HepG2 (cell line): ENCODE results near the gene SLC19A3. TPM values are rescaled to one million over a fixed set of nuclear protein-coding genes. Genes with fewer than 3 reads are reported as not detected.

ENCODE experiments used
- ATAC-seq: fragments of 200-7000 bp; cut with Tn5 transposase; 3 replicates; pipeline ENCODE4 v1.9.1; 2020; ENCODE audit warnings: mild to moderate bottlenecking, moderate library complexity
- BruUV-seq: library from RNA; stranded (reverse); fragments of 400-500 nt; replicated peaks from 2 replicates; lab custom pipeline; 2021; lab: Mats Ljungman, UMichigan
- CTCF ChIA-PET: fragments of 300-600 bp; formaldehyde crosslinking; extraction: SDS; loops from one replicate; lab custom pipeline; 2021; ENCODE audit warnings: low total read pairs, inconsistent platforms, low intra/inter-chr PET ratio; lab: Yijun Ruan, JAX
- POLR2A ChIA-PET: fragments of 350-600 bp; sonication (Branson Sonifier 250); formaldehyde crosslinking; loops from one replicate; lab custom pipeline; 2020; ENCODE audit warnings: antibody characterized with exemption, inconsistent platforms; lab: Yijun Ruan, JAX
- DNase-seq: peaks from one replicate; pipeline ENCODE4 v3.0.0-alpha.2; 2015; ENCODE audit warnings: low spot score
- FAIRE-seq: peaks from 3 replicates; lab custom pipeline; 2011; peaks lifted over from hg19 to GRCh38; lab: Jason Lieb, UNC
- H2AFZ ChIP-seq: one replicate; pipeline ENCODE4 v1.6.1; 2011; ENCODE audit warnings: low read length, inconsistent platforms
- H3K27ac ChIP-seq: fragments of 300-600 bp; 3 replicates; pipeline ENCODE4 v1.8.0; 2011; ENCODE audit warnings: mixed run types, mild to moderate bottlenecking, mixed read lengths, low read length, inconsistent platforms; ENCODE audit not compliant: insufficient read depth; ENCODE audit errors: extremely low read length
- H3K27me3 ChIP-seq, 2 experiments: fragments of 200-600 bp in 1 of 2; 2 replicates in 1 of 2; 3 replicates in 1 of 2; pipeline versions ENCODE4 v1.6.0 to v1.8.0; 2011; ENCODE audit warnings: low read length in 2 of 2, mild to moderate bottlenecking in 2 of 2, moderate library complexity in 2 of 2, inconsistent platforms in 1 of 2; ENCODE audit not compliant: insufficient read depth in 2 of 2, control insufficient read depth in 1 of 2
- H3K36me3 ChIP-seq, 2 experiments: fragments of 200-600 bp in 1 of 2; replicated peaks in 1 of 2; 2 replicates in 1 of 2; 3 replicates in 1 of 2; pipeline versions ENCODE4 v1.5.1 to v1.8.0; 2011; ENCODE audit warnings: low read length in 2 of 2, inconsistent platforms in 1 of 2; ENCODE audit not compliant: insufficient read depth in 2 of 2, control insufficient read depth in 1 of 2
- H3K4me1 ChIP-seq: 2 replicates; pipeline ENCODE4 v1.5.1; 2012; ENCODE audit warnings: low read length, inconsistent platforms; ENCODE audit not compliant: insufficient read depth
- H3K4me2 ChIP-seq: 2 replicates; pipeline ENCODE4 v1.6.0; 2011; ENCODE audit warnings: low read depth, low read length, inconsistent platforms
- H3K4me3 ChIP-seq, 3 experiments: fragments of 200-600 bp in 1 of 3; sonication (generic), shearing (Covaris generic) in 1 of 3; replicated peaks in 1 of 3; 2 replicates each; pipeline ENCODE4 v1.5.1; 2011 to 2016; ENCODE audit warnings: low read length in 3 of 3, inconsistent platforms in 2 of 3, low read depth in 2 of 3, mild to moderate bottlenecking in 2 of 3, control low read depth in 1 of 3, mixed read lengths in 1 of 3; ENCODE audit not compliant: insufficient read depth in 1 of 3
- H3K79me2 ChIP-seq: one replicate; pipeline ENCODE4 v1.6.1; 2011; ENCODE audit warnings: low read length, inconsistent platforms; ENCODE audit not compliant: insufficient read depth
- H3K9ac ChIP-seq: 2 replicates; pipeline ENCODE4 v1.6.0; 2011; ENCODE audit warnings: mild to moderate bottlenecking, low read depth, low read length, inconsistent platforms; ENCODE audit not compliant: insufficient read depth
- H3K9me3 ChIP-seq: 2 replicates; pipeline ENCODE4 v1.5.1; 2012; ENCODE audit warnings: mild to moderate bottlenecking, low read length
- H4K20me1 ChIP-seq: 2 replicates; pipeline ENCODE4 v1.6.0; 2011; ENCODE audit warnings: inconsistent platforms, mild to moderate bottlenecking, low read length, moderate library complexity; ENCODE audit not compliant: insufficient read depth
- CAMTA2 ChIP-seq: sonication (generic); formaldehyde crosslinking; IDR thresholded peaks from 2 replicates; pipeline ENCODE4 v1.4.0; 2020; ENCODE audit warnings: mild to moderate bottlenecking, missing genetic modification reagents, borderline replicate concordance
- CCDC6 ChIP-seq: sonication (generic); formaldehyde crosslinking; IDR thresholded peaks from 2 replicates; pipeline ENCODE4 v1.8.1; 2022; ENCODE audit warnings: mild to moderate bottlenecking, missing genetic modification reagents, moderate library complexity
- FOXO1 ChIP-seq: sonication (generic); formaldehyde crosslinking; IDR thresholded peaks from 2 replicates; pipeline ENCODE4 v1.4.0; 2020; ENCODE audit warnings: missing genetic modification reagents
- KLF13 ChIP-seq: sonication (generic); formaldehyde crosslinking; IDR thresholded peaks from 2 replicates; pipeline ENCODE4 v1.4.0; 2020; ENCODE audit warnings: mild to moderate bottlenecking, missing genetic modification reagents
- NCOA5 ChIP-seq: sonication (generic); formaldehyde crosslinking; IDR thresholded peaks from 2 replicates; pipeline ENCODE4 v1.4.0; 2020; ENCODE audit warnings: missing genetic modification reagents
- SMARCC2 ChIP-seq: fragments of 450-650 bp; IDR thresholded peaks from 2 replicates; pipeline ENCODE4 v1.6.1; 2017; ENCODE audit warnings: antibody characterized with exemption, mild to moderate bottlenecking
- SOX6 ChIP-seq, 2 experiments: fragments of 450-650 bp in 1 of 2; sonication (generic) in 1 of 2; formaldehyde crosslinking in 1 of 2; IDR thresholded peaks; 2 replicates each; pipeline versions ENCODE4 v1.4.0 to v1.6.1; 2017 to 2020; ENCODE audit warnings: antibody characterized with exemption in 1 of 2, mild to moderate bottlenecking in 1 of 2, missing genetic modification reagents in 1 of 2
- SP140L ChIP-seq: sonication (generic); formaldehyde crosslinking; IDR thresholded peaks from 2 replicates; pipeline ENCODE4 v1.4.0; 2020; ENCODE audit warnings: missing genetic modification reagents, borderline replicate concordance
- ZBTB21 ChIP-seq: sonication (generic); formaldehyde crosslinking; IDR thresholded peaks from 2 replicates; pipeline ENCODE4 v1.4.0; 2020; ENCODE audit warnings: missing genetic modification reagents
- ZFP82 ChIP-seq: sonication (generic); formaldehyde crosslinking; IDR thresholded peaks from 2 replicates; pipeline ENCODE4 v1.5.1; 2020; ENCODE audit warnings: mild to moderate bottlenecking, missing genetic modification reagents, borderline replicate concordance
- ZNF235 ChIP-seq: sonication (generic); formaldehyde crosslinking; IDR thresholded peaks from 2 replicates; pipeline ENCODE4 v1.8.1; 2023; ENCODE audit warnings: mild to moderate bottlenecking, missing genetic modification reagents, borderline replicate concordance
- ZNF326 ChIP-seq: sonication (generic); formaldehyde crosslinking; IDR thresholded peaks from 2 replicates; pipeline ENCODE4 v1.4.0; 2020; ENCODE audit warnings: missing genetic modification reagents, borderline replicate concordance
- ZNF550 ChIP-seq: sonication (generic); formaldehyde crosslinking; IDR thresholded peaks from 2 replicates; pipeline ENCODE4 v1.4.0; 2020; ENCODE audit warnings: mild to moderate bottlenecking, missing genetic modification reagents, borderline replicate concordance
- ZNF75D ChIP-seq: sonication (generic); formaldehyde crosslinking; IDR thresholded peaks from 2 replicates; pipeline ENCODE4 v1.8.1; 2023; ENCODE audit warnings: missing genetic modification reagents, mild to moderate bottlenecking, borderline replicate concordance
- WGBS: methylation state at CpG from one replicate; pipeline ENCODE4 v1.1.6; 2017; ENCODE audit warnings: low lambda C conversion rate; 5-methylcytosine and 5-hydroxymethylcytosine counted together
- in situ Hi-C: cut with HindIII; loops from 2 replicates; pipeline ENCODE4 v1.10.0; 2017; ENCODE audit warnings: low pct_unique_long_range_greater_than_20kb; ENCODE audit not compliant: extremely low pct_ligation_motif_present
- intact Hi-C: fragments of 100-400 bp; cut with micrococcal nuclease; formaldehyde crosslinking; loops from one replicate; pipeline ENCODE4 v1.10.0; 2022; ENCODE audit not compliant: unreplicated experiment
- polyA plus RNA-seq, 8 experiments: library from polyadenylated mRNA; depleted of rRNA in 3 of 8; stranded (reverse) in 7 of 8; unstranded in 1 of 8; fragments of >200 nt; fragmentation: Illumina TruSeq in 4 of 8; extraction: Trizol in 4 of 8; gene quantifications; 2 replicates each; pipeline versions ENCODE4 v1.2.1 to v1.2.3, GENCODE V29; 2011 to 2016; ENCODE audit warnings: low read depth in 4 of 8, missing spikeins in 1 of 8, mixed read lengths in 1 of 8; ENCODE audit not compliant: insufficient read depth in 1 of 8
- total RNA-seq, 5 experiments: library from RNA; depleted of rRNA; stranded (reverse); fragments of >200 nt; fragmentation: Illumina TruSeq; extraction: Trizol; gene quantifications; 2 replicates each; pipeline ENCODE4 v1.2.3, GENCODE V29; 2016; ENCODE audit warnings: low read depth in 1 of 5
- TF ChIP-seq, protein P1 (sequence below): IDR thresholded peaks from 2 replicates; pipeline ENCODE4 v1.6.1; 2016; ENCODE audit warnings: missing compliant biosample characterization, missing genetic modification reagents, borderline replicate concordance
- TF ChIP-seq, protein P2 (sequence below): IDR thresholded peaks from 2 replicates; pipeline ENCODE4 v1.4.0; 2020; ENCODE audit warnings: mild to moderate bottlenecking, missing genetic modification reagents
- TF ChIP-seq, protein P3 (sequence below): sonication (generic); formaldehyde crosslinking; IDR thresholded peaks from 2 replicates; pipeline ENCODE4 v1.4.0; 2020; ENCODE audit warnings: missing genetic modification reagents, borderline replicate concordance
- TF ChIP-seq, protein P4 (sequence below): sonication (generic); formaldehyde crosslinking; IDR thresholded peaks from 2 replicates; pipeline ENCODE4 v1.4.0; 2020; ENCODE audit warnings: mild to moderate bottlenecking, missing genetic modification reagents

Gene SLC19A3
- total and polyA plus RNA-seq, 2 of the 13 experiments (the other 11 are each of a cell fraction or from before 2014, with no cell fraction given) = 2.3 to 5.2 TPM

DNA sequence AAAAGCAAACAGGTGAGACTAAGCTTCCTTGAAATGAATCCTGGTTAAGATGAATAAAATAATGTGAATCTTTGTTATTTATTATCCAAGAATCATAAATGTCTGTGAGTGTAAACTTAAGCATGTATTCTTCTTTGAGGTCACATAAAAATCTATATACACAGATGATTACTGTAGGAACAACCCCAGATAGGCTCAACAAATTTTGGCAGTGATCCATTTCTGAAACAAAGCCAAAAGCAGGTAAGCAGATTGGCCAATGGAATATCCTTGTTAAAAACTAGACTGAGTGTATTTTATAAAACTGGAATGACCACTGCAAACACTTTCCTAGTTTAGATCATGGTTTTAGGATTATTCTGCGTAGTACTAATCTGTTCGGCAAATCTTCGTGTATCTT lies 39.9 kb downstream of the SLC19A3 start:
- DNase-seq (no peak), ATAC-seq (no peak), FAIRE-seq (no peak)
- Histone ChIP-seq H3K27ac (no peak overlapping the region), H2AFZ (no peak overlapping the region), H3K79me2 (no peaks in the 10 kb centered on the region), H3K9me3 (no peaks in the 10 kb centered on the region), H3K9ac (no peak overlapping the region), H3K27me3 (no peaks in the 10 kb centered on the region), H4K20me1 (no peaks in the 10 kb centered on the region), H3K36me3 (no peaks in the 10 kb centered on the region), H3K4me1 (no peaks in the 10 kb centered on the region), H3K4me3 (no peak overlapping the region), H3K4me2 (no peak overlapping the region)
- intact Hi-C loops (no loop called here), in situ Hi-C loops (no loop called here)
- ChIA-PET POLR2A (no interaction called here), CTCF (no interaction called here)
- WGBS = 74% methylated on average over 3 of the region's 3 CpGs
- BruUV-seq = no TSS peak
- TF ChIP-seq KLF13 = no peak
- no peak for TF ChIP-seq ZNF235 (CRISPR knock-in tag)
- TF ChIP-seq, protein P1, sequence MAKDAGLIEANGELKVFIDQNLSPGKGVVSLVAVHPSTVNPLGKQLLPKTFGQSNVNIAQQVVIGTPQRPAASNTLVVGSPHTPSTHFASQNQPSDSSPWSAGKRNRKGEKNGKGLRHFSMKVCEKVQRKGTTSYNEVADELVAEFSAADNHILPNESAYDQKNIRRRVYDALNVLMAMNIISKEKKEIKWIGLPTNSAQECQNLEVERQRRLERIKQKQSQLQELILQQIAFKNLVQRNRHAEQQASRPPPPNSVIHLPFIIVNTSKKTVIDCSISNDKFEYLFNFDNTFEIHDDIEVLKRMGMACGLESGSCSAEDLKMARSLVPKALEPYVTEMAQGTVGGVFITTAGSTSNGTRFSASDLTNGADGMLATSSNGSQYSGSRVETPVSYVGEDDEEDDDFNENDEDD (CRISPR knock-in tag) = no peak
- TF ChIP-seq SP140L = no peak
- TF ChIP-seq ZNF550 = no peak
- TF ChIP-seq NCOA5 (CRISPR knock-in tag) = no peak
- no peak for TF ChIP-seq ZNF75D (CRISPR knock-in tag)
- TF ChIP-seq ZNF326 (CRISPR knock-in tag) = no peak
- TF ChIP-seq, protein P2, sequence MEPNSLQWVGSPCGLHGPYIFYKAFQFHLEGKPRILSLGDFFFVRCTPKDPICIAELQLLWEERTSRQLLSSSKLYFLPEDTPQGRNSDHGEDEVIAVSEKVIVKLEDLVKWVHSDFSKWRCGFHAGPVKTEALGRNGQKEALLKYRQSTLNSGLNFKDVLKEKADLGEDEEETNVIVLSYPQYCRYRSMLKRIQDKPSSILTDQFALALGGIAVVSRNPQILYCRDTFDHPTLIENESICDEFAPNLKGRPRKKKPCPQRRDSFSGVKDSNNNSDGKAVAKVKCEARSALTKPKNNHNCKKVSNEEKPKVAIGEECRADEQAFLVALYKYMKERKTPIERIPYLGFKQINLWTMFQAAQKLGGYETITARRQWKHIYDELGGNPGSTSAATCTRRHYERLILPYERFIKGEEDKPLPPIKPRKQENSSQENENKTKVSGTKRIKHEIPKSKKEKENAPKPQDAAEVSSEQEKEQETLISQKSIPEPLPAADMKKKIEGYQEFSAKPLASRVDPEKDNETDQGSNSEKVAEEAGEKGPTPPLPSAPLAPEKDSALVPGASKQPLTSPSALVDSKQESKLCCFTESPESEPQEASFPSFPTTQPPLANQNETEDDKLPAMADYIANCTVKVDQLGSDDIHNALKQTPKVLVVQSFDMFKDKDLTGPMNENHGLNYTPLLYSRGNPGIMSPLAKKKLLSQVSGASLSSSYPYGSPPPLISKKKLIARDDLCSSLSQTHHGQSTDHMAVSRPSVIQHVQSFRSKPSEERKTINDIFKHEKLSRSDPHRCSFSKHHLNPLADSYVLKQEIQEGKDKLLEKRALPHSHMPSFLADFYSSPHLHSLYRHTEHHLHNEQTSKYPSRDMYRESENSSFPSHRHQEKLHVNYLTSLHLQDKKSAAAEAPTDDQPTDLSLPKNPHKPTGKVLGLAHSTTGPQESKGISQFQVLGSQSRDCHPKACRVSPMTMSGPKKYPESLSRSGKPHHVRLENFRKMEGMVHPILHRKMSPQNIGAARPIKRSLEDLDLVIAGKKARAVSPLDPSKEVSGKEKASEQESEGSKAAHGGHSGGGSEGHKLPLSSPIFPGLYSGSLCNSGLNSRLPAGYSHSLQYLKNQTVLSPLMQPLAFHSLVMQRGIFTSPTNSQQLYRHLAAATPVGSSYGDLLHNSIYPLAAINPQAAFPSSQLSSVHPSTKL (CRISPR knock-in tag) = no peak
- no peak for TF ChIP-seq CCDC6 (CRISPR knock-in tag)
- TF ChIP-seq, protein P3, sequence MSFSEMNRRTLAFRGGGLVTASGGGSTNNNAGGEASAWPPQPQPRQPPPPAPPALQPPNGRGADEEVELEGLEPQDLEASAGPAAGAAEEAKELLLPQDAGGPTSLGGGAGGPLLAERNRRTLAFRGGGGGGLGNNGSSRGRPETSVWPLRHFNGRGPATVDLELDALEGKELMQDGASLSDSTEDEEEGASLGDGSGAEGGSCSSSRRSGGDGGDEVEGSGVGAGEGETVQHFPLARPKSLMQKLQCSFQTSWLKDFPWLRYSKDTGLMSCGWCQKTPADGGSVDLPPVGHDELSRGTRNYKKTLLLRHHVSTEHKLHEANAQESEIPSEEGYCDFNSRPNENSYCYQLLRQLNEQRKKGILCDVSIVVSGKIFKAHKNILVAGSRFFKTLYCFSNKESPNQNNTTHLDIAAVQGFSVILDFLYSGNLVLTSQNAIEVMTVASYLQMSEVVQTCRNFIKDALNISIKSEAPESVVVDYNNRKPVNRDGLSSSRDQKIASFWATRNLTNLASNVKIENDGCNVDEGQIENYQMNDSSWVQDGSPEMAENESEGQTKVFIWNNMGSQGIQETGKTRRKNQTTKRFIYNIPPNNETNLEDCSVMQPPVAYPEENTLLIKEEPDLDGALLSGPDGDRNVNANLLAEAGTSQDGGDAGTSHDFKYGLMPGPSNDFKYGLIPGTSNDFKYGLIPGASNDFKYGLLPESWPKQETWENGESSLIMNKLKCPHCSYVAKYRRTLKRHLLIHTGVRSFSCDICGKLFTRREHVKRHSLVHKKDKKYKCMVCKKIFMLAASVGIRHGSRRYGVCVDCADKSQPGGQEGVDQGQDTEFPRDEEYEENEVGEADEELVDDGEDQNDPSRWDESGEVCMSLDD (CRISPR knock-in tag) = no peak
- no peak for TF ChIP-seq FOXO1
- no peak for TF ChIP-seq SOX6 (IDR thresholded peaks at IDR 0.05)
- TF ChIP-seq SOX6 (CRISPR knock-in tag; IDR thresholded peaks at IDR 0.05) = no peak
- no peak for TF ChIP-seq ZBTB21 (CRISPR knock-in tag)
- TF ChIP-seq CAMTA2 = no peak
- TF ChIP-seq SMARCC2 = no peak
- no peak for TF ChIP-seq ZFP82 (CRISPR knock-in tag)
- TF ChIP-seq, protein P4, sequence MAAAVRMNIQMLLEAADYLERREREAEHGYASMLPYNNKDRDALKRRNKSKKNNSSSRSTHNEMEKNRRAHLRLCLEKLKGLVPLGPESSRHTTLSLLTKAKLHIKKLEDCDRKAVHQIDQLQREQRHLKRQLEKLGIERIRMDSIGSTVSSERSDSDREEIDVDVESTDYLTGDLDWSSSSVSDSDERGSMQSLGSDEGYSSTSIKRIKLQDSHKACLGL (CRISPR knock-in tag) = no peak
